ENCODE results near the gene UBR3.

The UBR3 gene

DNA sequence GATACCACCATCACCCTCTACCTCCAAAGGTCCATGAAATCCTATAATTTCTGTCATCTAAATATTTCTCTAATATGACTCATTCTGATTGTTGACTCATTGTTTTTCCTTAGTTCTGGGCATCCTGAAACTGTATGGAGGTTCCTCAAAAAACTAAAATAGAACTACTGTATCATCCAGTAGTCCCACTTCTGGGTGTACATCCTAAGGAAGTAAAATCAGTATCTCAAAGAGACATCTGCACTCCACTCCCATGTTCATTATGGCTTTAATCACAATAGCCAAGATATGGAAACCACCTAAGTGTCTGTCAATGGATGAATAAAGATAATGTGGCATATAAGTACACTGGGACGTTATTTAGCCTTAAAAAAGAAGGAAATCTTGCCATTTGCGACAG lies 224.9 kb downstream of the UBR3 start:
- Histone ChIP-seq H3K36me3 (ENCODE audit: control insufficient read depth, insufficient read depth, low read length) (no peaks in the 10 kb centered on the region), H3K4me3 (replicated peaks; ENCODE audit: low read depth, low read length) (no peak overlapping the region), H3K27me3 (replicated peaks; ENCODE audit: control insufficient read depth, insufficient read depth, low read length) (no peaks in the 10 kb centered on the region)
- TF ChIP-seq, protein P1, sequence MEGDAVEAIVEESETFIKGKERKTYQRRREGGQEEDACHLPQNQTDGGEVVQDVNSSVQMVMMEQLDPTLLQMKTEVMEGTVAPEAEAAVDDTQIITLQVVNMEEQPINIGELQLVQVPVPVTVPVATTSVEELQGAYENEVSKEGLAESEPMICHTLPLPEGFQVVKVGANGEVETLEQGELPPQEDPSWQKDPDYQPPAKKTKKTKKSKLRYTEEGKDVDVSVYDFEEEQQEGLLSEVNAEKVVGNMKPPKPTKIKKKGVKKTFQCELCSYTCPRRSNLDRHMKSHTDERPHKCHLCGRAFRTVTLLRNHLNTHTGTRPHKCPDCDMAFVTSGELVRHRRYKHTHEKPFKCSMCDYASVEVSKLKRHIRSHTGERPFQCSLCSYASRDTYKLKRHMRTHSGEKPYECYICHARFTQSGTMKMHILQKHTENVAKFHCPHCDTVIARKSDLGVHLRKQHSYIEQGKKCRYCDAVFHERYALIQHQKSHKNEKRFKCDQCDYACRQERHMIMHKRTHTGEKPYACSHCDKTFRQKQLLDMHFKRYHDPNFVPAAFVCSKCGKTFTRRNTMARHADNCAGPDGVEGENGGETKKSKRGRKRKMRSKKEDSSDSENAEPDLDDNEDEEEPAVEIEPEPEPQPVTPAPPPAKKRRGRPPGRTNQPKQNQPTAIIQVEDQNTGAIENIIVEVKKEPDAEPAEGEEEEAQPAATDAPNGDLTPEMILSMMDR (IDR thresholded peaks at IDR 0.05; ENCODE audit: insufficient read depth, low read length, poor library complexity, severe bottlenecking) = no peak
- DNase-seq (ENCODE audit: extremely low read depth, insufficient read length) = no peak

DNA sequence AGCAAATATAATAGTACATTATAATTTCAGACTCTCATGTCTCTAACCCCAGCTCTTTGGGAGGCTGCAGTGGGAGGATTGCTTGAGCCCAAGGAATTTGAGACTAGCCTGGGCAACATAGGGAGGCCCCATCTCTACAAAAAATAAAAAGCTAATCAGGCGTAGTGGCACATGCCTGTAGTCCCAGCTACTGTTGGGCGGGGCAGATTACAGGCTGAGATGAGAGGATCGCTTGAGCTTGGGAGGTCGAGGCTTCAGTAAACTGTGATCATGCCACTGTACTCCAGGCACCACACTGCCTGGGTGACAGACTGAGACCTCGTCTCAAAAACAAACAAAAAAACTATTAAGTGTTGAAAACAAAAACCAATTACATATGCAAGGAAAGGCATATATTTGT lies 227.7 kb downstream of the UBR3 start:
- no peaks in the 10 kb centered on the region for H3K27me3 ChIP-seq (replicated peaks; ENCODE audit: control insufficient read depth, insufficient read depth, low read length)
- TF ChIP-seq, protein P1 (IDR thresholded peaks at IDR 0.05; ENCODE audit: insufficient read depth, low read length, poor library complexity, severe bottlenecking) = no peak
- no peak for DNase-seq (ENCODE audit: extremely low read depth, insufficient read length)
- no peak overlapping the region for H3K4me3 ChIP-seq (replicated peaks; ENCODE audit: low read depth, low read length)
- H3K36me3 ChIP-seq (ENCODE audit: control insufficient read depth, insufficient read depth, low read length) = no peaks in the 10 kb centered on the region

DNA sequence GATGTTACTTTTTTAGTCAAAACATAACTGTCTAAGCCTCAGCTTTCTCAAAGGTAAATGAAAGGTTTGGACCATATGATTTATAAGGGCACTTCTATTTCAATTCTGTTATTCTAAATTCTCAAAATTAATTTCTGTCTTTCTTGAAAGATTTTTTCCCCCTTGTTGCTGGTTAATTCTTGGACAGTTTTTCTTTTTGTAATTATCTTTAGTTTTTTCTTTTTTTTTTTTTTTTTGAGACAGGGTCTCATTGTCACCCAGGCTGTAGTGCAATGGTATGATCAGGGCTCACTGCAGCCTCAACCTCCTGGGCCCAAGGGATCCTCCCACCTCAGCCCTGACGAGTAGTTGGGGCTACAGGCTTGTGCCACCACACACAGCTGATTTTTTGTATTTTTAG lies 229.6 kb downstream of the UBR3 start:
- TF ChIP-seq, protein P1 (IDR thresholded peaks at IDR 0.05; ENCODE audit: insufficient read depth, low read length, poor library complexity, severe bottlenecking) = no peak
- no peak for DNase-seq (ENCODE audit: extremely low read depth, insufficient read length)
- Histone ChIP-seq H3K36me3 (ENCODE audit: control insufficient read depth, insufficient read depth, low read length) (no peaks in the 10 kb centered on the region; the same call in 1 of the 2 replicates), H3K4me3 (replicated peaks; ENCODE audit: low read depth, low read length) (no peak overlapping the region), H3K27me3 (replicated peaks; ENCODE audit: control insufficient read depth, insufficient read depth, low read length) (no peaks in the 10 kb centered on the region)

DNA sequence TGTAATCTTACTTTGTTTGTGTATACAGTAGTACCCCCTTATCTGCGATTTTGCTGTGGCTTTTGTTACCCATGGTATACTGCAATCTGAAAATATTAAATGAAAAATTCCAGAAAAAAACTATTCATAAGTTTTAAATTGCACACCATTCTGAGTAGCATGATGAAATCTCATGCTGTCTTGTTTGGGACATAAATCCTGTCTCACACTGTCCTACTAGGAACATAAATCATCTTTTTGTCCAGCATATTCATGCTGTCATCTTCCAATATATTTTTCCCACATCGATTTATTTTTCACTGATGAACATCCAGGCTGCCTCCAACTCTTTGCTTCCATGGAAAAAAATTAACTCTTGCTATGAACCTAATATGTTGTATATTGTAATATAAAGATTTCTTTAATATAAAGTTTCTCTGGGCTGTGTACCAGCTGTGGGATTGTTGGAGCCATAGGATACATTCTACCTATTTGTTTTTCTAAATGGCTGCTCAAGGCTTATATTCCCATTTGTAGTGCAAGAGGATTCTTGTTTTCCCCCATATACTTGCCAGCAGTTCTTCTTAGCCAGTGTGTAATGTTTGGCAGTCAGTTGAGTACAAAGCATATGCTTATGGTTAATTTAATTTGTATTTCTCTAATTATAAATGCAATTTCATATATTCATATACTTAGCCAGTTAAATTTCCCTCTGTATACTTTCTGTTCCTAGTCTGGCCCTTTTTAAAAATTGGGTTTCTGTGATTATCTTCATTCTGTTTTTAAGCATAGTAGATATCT lies 236.4 kb downstream of the UBR3 start:
- TF ChIP-seq, protein P1 (IDR thresholded peaks at IDR 0.05; ENCODE audit: insufficient read depth, low read length, poor library complexity, severe bottlenecking) = no peak
- no peak for DNase-seq (ENCODE audit: extremely low read depth, insufficient read length)
- H3K27me3 ChIP-seq (replicated peaks; ENCODE audit: control insufficient read depth, insufficient read depth, low read length) = no peaks in the 10 kb centered on the region
- H3K4me3 ChIP-seq (replicated peaks; ENCODE audit: low read depth, low read length) = no peak overlapping the region
- peaks cover 2% of the 10 kb centered on the region; the same call in 1 of the 2 replicates for H3K36me3 ChIP-seq (ENCODE audit: control insufficient read depth, insufficient read depth, low read length)

DNA sequence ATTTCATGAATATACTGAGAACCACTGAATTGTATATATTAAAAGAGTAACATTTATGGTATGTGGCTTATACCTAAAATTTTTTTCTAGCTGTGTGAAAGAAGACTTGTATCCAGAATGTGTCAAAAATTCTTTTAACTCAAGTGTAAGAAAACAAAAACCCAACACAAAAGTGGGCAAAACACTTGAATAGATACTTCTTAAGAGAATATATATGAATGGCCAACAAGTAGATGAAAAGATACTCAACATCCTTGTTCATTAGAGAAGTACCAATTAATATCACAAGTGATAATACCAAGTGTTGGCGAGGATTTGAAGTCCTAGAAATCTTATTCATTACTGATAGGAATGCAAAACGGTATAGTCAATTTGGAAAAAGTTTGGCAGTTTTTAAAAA lies 243.5 kb downstream of the UBR3 start:
- Histone ChIP-seq H3K36me3 (ENCODE audit: control insufficient read depth, insufficient read depth, low read length) (peaks cover 2% of the 10 kb centered on the region; the same call in 1 of the 2 replicates), H3K4me3 (replicated peaks; ENCODE audit: low read depth, low read length) (no peak overlapping the region), H3K27me3 (replicated peaks; ENCODE audit: control insufficient read depth, insufficient read depth, low read length) (no peaks in the 10 kb centered on the region)
- DNase-seq (ENCODE audit: extremely low read depth, insufficient read length) = no peak
- TF ChIP-seq, protein P1 (IDR thresholded peaks at IDR 0.05; ENCODE audit: insufficient read depth, low read length, poor library complexity, severe bottlenecking) = no peak

Data from GM06990 (cell line).